Fibroblast of the aortic adventitia (primary cell): ENCODE results near the gene POU6F1. TPM values are rescaled to one million over a fixed set of nuclear protein-coding genes. Genes with fewer than 3 reads are reported as not detected.

ENCODE experiments used
- DNase-seq: peaks from one replicate; pipeline ENCODE4 v3.0.0-alpha.2; 2010; ENCODE audit warnings: low read depth
- H3K4me3 ChIP-seq: 2 replicates; pipeline ENCODE4 v1.5.1; 2011; ENCODE audit warnings: low read depth, mild to moderate bottlenecking, control low read depth, low read length, moderate library complexity
- CTCF ChIP-seq: IDR thresholded peaks from 2 replicates; pipeline ENCODE4 v1.5.1; 2011; ENCODE audit warnings: mild to moderate bottlenecking, low read length, control low read depth, inconsistent platforms; ENCODE audit not compliant: insufficient read depth
- total RNA-seq: library from RNA; depleted of rRNA; stranded (reverse); fragments of >200 nt; gene quantifications from 2 replicates; pipeline ENCODE4 v1.2.3, GENCODE V29; 2012; ENCODE audit warnings: low replicate concordance

The POU6F1 gene
- total RNA-seq, 1 donor = 5.7 TPM

GRCh38 chr12:51199366-51199945 is 18.4 kb downstream of the POU6F1 start:
- no peak for DNase-seq
- TF ChIP-seq CTCF = no peak
- no peak overlapping the region for H3K4me3 ChIP-seq

- TF ChIP-seq CTCF = no peak
- DNase-seq = no peak
- H3K4me3 ChIP-seq = no peak overlapping the region
Measured at GRCh38 chr12:51198568-51199365, 19.1 kb downstream of the POU6F1 start.

GRCh38 chr12:51197736-51198567 is 19.9 kb downstream of the POU6F1 start:
- no peak overlapping the region for H3K4me3 ChIP-seq
- no peak for DNase-seq
- TF ChIP-seq CTCF = no peak

GRCh38 chr12:51196547-51196946 is 21.3 kb downstream of the POU6F1 start:
- H3K4me3 ChIP-seq = no peak overlapping the region
- no peak for TF ChIP-seq CTCF
- no peak for DNase-seq

GRCh38 chr12:51195841-51196240 is 22.0 kb downstream of the POU6F1 start:
- TF ChIP-seq CTCF = no peak
- H3K4me3 ChIP-seq = no peak overlapping the region
- DNase-seq = no peak

- no peak for TF ChIP-seq CTCF
- H3K4me3 ChIP-seq = no peak overlapping the region
- DNase-seq = no peak
Measured at GRCh38 chr12:51192284-51192671, 25.6 kb downstream of the POU6F1 start.
